SK-N-SH (cell line): ENCODE measurements around the gene HEBP1. TPM values are rescaled to one million over a fixed set of nuclear protein-coding genes. Genes with fewer than 3 reads are reported as not detected.

Experiments used
- CTCF ChIA-PET: fragments of 300-600, 350-600 bp; formaldehyde crosslinking; extraction: SDS; loops from one replicate; lab custom pipeline; 2021; lab: Yijun Ruan, JAX
- POLR2A ChIA-PET: fragments of 350-600 bp; sonication (Branson Sonifier 250); formaldehyde crosslinking; extraction: SDS; loops from one replicate; lab custom pipeline; 2020; ENCODE audit warnings: antibody characterized with exemption, inconsistent platforms; lab: Yijun Ruan, JAX
- DNase-seq: peaks from one replicate; pipeline ENCODE4 v3.0.0; 2012
- H2AFZ ChIP-seq: fragments of 200-600 bp; sonication (generic); 2 replicates; pipeline ENCODE4 v1.8.1; 2016; ENCODE audit warnings: antibody characterized with exemption, mild to moderate bottlenecking, low read depth
- H3F3A ChIP-seq: fragments of 200-600 bp; sonication (generic); replicated peaks from 2 replicates; pipeline ENCODE3; 2016; ENCODE audit warnings: antibody characterized with exemption, mild to moderate bottlenecking; ENCODE audit not compliant: insufficient read depth
- H3K27ac ChIP-seq, 2 experiments: fragments of 200-500 bp in 1 of 2; fragments of 200-600 bp in 1 of 2; sonication (Bioruptor generic) in 1 of 2; sonication (generic), shearing (Covaris generic) in 1 of 2; 2 replicates each; pipeline versions ENCODE4 v1.5.1 to v1.6.1; 2014 to 2016; ENCODE audit warnings: low read depth in 2 of 2, inconsistent platforms in 1 of 2, low read length in 1 of 2, mild to moderate bottlenecking in 1 of 2, mixed read lengths in 1 of 2
- H3K27me3 ChIP-seq: fragments of 200-600 bp; sonication (generic), shearing (Covaris generic); 2 replicates; pipeline ENCODE4 v1.6.1; 2016; ENCODE audit warnings: mixed run types; ENCODE audit not compliant: insufficient read depth
- H3K36me3 ChIP-seq, 2 experiments: fragments of 200-500 bp in 1 of 2; fragments of 200-600 bp in 1 of 2; sonication (Bioruptor generic) in 1 of 2; sonication (generic) in 1 of 2; replicated peaks in 1 of 2; 2 replicates each; pipeline versions ENCODE3 to v1.5.1; 2014 to 2016; ENCODE audit warnings: low read length in 1 of 2, mild to moderate bottlenecking in 1 of 2; ENCODE audit not compliant: insufficient read depth in 2 of 2, control insufficient read depth in 1 of 2
- H3K4me1 ChIP-seq, 2 experiments: fragments of 200-500 bp in 1 of 2; fragments of 200-600 bp in 1 of 2; sonication (Bioruptor generic) in 1 of 2; sonication (generic), shearing (Covaris generic) in 1 of 2; 2 replicates each; pipeline versions ENCODE4 v1.5.1 to v1.6.1; 2014 to 2016; ENCODE audit warnings: low read depth in 1 of 2, low read length in 1 of 2, mixed run types in 1 of 2; ENCODE audit not compliant: insufficient read depth in 2 of 2, control insufficient read depth in 1 of 2
- H3K4me2 ChIP-seq: fragments of 200-600 bp; sonication (generic), shearing (Covaris generic); 2 replicates; pipeline ENCODE4 v1.6.1; 2017; ENCODE audit warnings: mixed run types
- H3K4me3 ChIP-seq, 2 experiments: fragments of 200-500 bp in 1 of 2; fragments of 200-600 bp in 1 of 2; sonication (Bioruptor generic) in 1 of 2; sonication (generic), shearing (Covaris generic) in 1 of 2; 2 replicates each; pipeline versions ENCODE4 v1.5.1 to v1.8.1; 2014 to 2016; ENCODE audit warnings: low read depth in 2 of 2, inconsistent platforms in 1 of 2, low read length in 1 of 2, mild to moderate bottlenecking in 1 of 2, mixed read lengths in 1 of 2, moderate library complexity in 1 of 2
- H3K79me2 ChIP-seq: fragments of 200-600 bp; sonication (generic); 2 replicates; pipeline ENCODE4 v1.8.1; 2017; ENCODE audit warnings: mild to moderate bottlenecking; ENCODE audit not compliant: insufficient read depth
- H3K9ac ChIP-seq: fragments of 200-600 bp; sonication (generic); 2 replicates; pipeline ENCODE4 v1.6.1; 2017; ENCODE audit warnings: mixed run types
- H3K9me2 ChIP-seq: fragments of 200-600 bp; sonication (generic); 2 replicates; pipeline ENCODE4 v1.6.1; 2017; ENCODE audit warnings: mixed run types
- H3K9me3 ChIP-seq: fragments of 200-600 bp; sonication (generic); 2 replicates; pipeline ENCODE4 v1.6.1; 2017; ENCODE audit warnings: mixed run types, mild to moderate bottlenecking, moderate library complexity
- H4K20me1 ChIP-seq: fragments of 200-600 bp; sonication (generic); 2 replicates; pipeline ENCODE4 v1.6.1; 2017; ENCODE audit warnings: mild to moderate bottlenecking, mixed run types; ENCODE audit not compliant: insufficient read depth
- ELF1 ChIP-seq: IDR thresholded peaks from 2 replicates; pipeline ENCODE4 v1.4.0; 2012
- EP300 ChIP-seq, 2 experiments: IDR thresholded peaks; 2 replicates each; pipeline versions ENCODE4 v1.4.0 to v1.6.1; 2012; ENCODE audit warnings: borderline replicate concordance in 1 of 2, low read depth in 1 of 2, low read length in 1 of 2
- EZH2phosphoT487 ChIP-seq: fragments of 200-600 bp; sonication (generic); IDR thresholded peaks from 2 replicates; pipeline ENCODE4 v1.6.1; 2017; ENCODE audit warnings: low read depth, mixed run types, mild to moderate bottlenecking, antibody characterized with exemption, moderate library complexity, borderline replicate concordance
- FOSL2 ChIP-seq: IDR thresholded peaks from 2 replicates; pipeline ENCODE4 v1.4.0; 2012; ENCODE audit warnings: low read depth, mild to moderate bottlenecking, moderate library complexity, borderline replicate concordance
- FOXM1 ChIP-seq: IDR thresholded peaks from 2 replicates; pipeline ENCODE4 v1.4.0; 2012; ENCODE audit warnings: low read depth, mild to moderate bottlenecking
- GATA2 ChIP-seq: sonication (generic); formaldehyde crosslinking; IDR thresholded peaks from 2 replicates; pipeline ENCODE4 v1.5.0; 2020; ENCODE audit warnings: mild to moderate bottlenecking, missing genetic modification reagents
- IRF3 ChIP-seq: fragments of 150-350 bp; IDR thresholded peaks from 2 replicates; pipeline ENCODE4 v1.6.1; 2016; ENCODE audit warnings: mild to moderate bottlenecking, low read depth, low read length
- MAX ChIP-seq: IDR thresholded peaks from 2 replicates; pipeline ENCODE4 v1.4.0; 2012; ENCODE audit warnings: low read depth
- MEF2A ChIP-seq: IDR thresholded peaks from 2 replicates; pipeline ENCODE4 v1.4.0; 2012; ENCODE audit warnings: low read depth, borderline replicate concordance
- NFIC ChIP-seq: IDR thresholded peaks from 2 replicates; pipeline ENCODE4 v1.4.0; 2012; ENCODE audit warnings: borderline replicate concordance
- NRF1 ChIP-seq: IDR thresholded peaks from 2 replicates; pipeline ENCODE4 v1.6.1; 2012; ENCODE audit warnings: low read depth, mild to moderate bottlenecking, low read length
- PBX3 ChIP-seq: IDR thresholded peaks from 2 replicates; pipeline ENCODE4; 2012
- RCOR1 ChIP-seq: fragments of 150-350 bp; IDR thresholded peaks from 2 replicates; pipeline ENCODE4 v1.6.1; 2017; ENCODE audit warnings: antibody characterized with exemption, low read length
- REST ChIP-seq: IDR thresholded peaks from 2 replicates; pipeline ENCODE4 v1.6.1; 2012; ENCODE audit warnings: mild to moderate bottlenecking, low read depth, low read length, moderate library complexity
- RFX5 ChIP-seq: IDR thresholded peaks from 2 replicates; pipeline ENCODE4 v1.6.1; 2012; ENCODE audit warnings: mild to moderate bottlenecking, improper control_type of control experiment, low read length
- RXRA ChIP-seq: IDR thresholded peaks from 2 replicates; pipeline ENCODE4 v1.4.0; 2012; ENCODE audit warnings: low read depth, mild to moderate bottlenecking, borderline replicate concordance
- SIN3A ChIP-seq: IDR thresholded peaks from 2 replicates; pipeline ENCODE4 v1.6.1; 2012; ENCODE audit warnings: low read depth, mild to moderate bottlenecking, low read length, moderate library complexity, borderline replicate concordance
- TAF1 ChIP-seq: IDR thresholded peaks from 2 replicates; pipeline ENCODE4 v1.6.1; 2012; ENCODE audit warnings: low read depth, mild to moderate bottlenecking, low read length, moderate library complexity, borderline replicate concordance
- TEAD4 ChIP-seq: IDR thresholded peaks from 2 replicates; pipeline ENCODE4 v1.4.0; 2012; ENCODE audit warnings: mild to moderate bottlenecking, borderline replicate concordance; ENCODE audit not compliant: insufficient read depth
- WGBS: methylation state at CpG from one replicate; pipeline ENCODE4 v1.1.6; 2017; ENCODE audit warnings: low lambda C conversion rate; 5-methylcytosine and 5-hydroxymethylcytosine counted together
- polyA plus RNA-seq, 3 experiments: library from polyadenylated mRNA; depleted of rRNA; stranded (reverse); fragments of >200 nt; gene quantifications; 2 replicates each; pipeline ENCODE4 v1.2.3, GENCODE V29; 2012

The HEBP1 gene
- polyA plus RNA-seq, 1 of the 3 experiments (the other 2 are of a cell fraction): 17.9 TPM

GRCh38 chr12:12990700-12991468, 9.2 kb downstream of the HEBP1 start:
- H3K9me2 ChIP-seq: no peaks in the 10 kb centered on the region
- peaks cover 2 to 3% of the 10 kb centered on the region in 2 experiments; a peak in 2 of 4 replicates for H3K4me1 ChIP-seq
- peaks cover 13% of the 10 kb centered on the region; the same call in 1 of the 2 replicates for H3K79me2 ChIP-seq
- TF ChIP-seq RFX5 (no peak), EZH2phosphoT487 (no peak), NFIC (no peak), NRF1 (no peak), PBX3 (no peak), RCOR1 (no peak), FOSL2 (no peak)
- no peaks in the 10 kb centered on the region for H3K27me3 ChIP-seq
- H3K27ac ChIP-seq: no peak overlapping the region
- 77% methylated on average over 7 of the region's 7 CpGs for WGBS
- no peaks in the 10 kb centered on the region for H4K20me1 ChIP-seq
- H3K9ac ChIP-seq: no peak overlapping the region
- peaks cover 5% of the 10 kb centered on the region for H3F3A ChIP-seq
- no peak for DNase-seq
- no peak overlapping the region; the same call in 1 of the 2 replicates for H3K4me2 ChIP-seq
- no peak overlapping the region for H2AFZ ChIP-seq
- CTCF ChIA-PET: interaction anchor here (0.6 to 2.1 kb wide), 5 partner anchors 11 to 221 kb away, joined by 3 to 7 read pairs (median 4); no protein-coding TSS in a partner anchor
- peaks cover 18 to 27% of the 10 kb centered on the region in 2 experiments for H3K36me3 ChIP-seq
- POLR2A ChIA-PET: no interaction called here
- H3K9me3 ChIP-seq: no peaks in the 10 kb centered on the region
- H3K4me3 ChIP-seq: no peak overlapping the region

GRCh38 chr12:12987421-12987820, 12.6 kb downstream of the HEBP1 start:
- TF ChIP-seq MEF2A (no peak), GATA2 (CRISPR knock-in tag) (no peak), RFX5 (no peak), IRF3 (no peak), MAX (no peak), REST (no peak), TEAD4 (no peak), TAF1 (no peak), SIN3A (no peak), FOXM1 (no peak), ELF1 (no peak), NFIC (no peak), RXRA (no peak), EP300 (IDR thresholded peaks at IDR 0.05; ENCODE audit: borderline replicate concordance in 1 of 2, low read depth in 1 of 2, low read length in 1 of 2) (no peak)
- Histone ChIP-seq H4K20me1 (no peaks in the 10 kb centered on the region), H3K36me3 (peaks cover 33 to 42% of the 10 kb centered on the region in 2 experiments), H3K4me1 (peaks cover 2 to 3% of the 10 kb centered on the region in 2 experiments; a peak in 1 of 4 replicates), H3K9me3 (no peaks in the 10 kb centered on the region), H3K4me3 (no peak overlapping the region), H3K79me2 (peaks cover 8% of the 10 kb centered on the region; the same call in 1 of the 2 replicates), H3K9me2 (no peaks in the 10 kb centered on the region), H3K27me3 (no peaks in the 10 kb centered on the region), H3K27ac (no peak overlapping the region), H3K4me2 (no peak overlapping the region), H2AFZ (no peak overlapping the region), H3K9ac (no peak overlapping the region), H3F3A (no peaks in the 10 kb centered on the region)
- DNase-seq: no peak
- 78% methylated on average over 5 of the region's 5 CpGs for WGBS
- ChIA-PET POLR2A (no interaction called here), CTCF (interaction anchor here (1.6 to 7.5 kb wide), 2 partner anchors 10 to 225 kb away, joined by 6 to 40 read pairs; no protein-coding TSS in a partner anchor)
